Right forelimb (tissue), 1 donor: ENCODE results near the gene KAT8.

Experiments
- DNase-seq: peaks from one replicate; pipeline ENCODE4 v3.0.0-alpha.2; 2018

The KAT8 gene

DNA sequence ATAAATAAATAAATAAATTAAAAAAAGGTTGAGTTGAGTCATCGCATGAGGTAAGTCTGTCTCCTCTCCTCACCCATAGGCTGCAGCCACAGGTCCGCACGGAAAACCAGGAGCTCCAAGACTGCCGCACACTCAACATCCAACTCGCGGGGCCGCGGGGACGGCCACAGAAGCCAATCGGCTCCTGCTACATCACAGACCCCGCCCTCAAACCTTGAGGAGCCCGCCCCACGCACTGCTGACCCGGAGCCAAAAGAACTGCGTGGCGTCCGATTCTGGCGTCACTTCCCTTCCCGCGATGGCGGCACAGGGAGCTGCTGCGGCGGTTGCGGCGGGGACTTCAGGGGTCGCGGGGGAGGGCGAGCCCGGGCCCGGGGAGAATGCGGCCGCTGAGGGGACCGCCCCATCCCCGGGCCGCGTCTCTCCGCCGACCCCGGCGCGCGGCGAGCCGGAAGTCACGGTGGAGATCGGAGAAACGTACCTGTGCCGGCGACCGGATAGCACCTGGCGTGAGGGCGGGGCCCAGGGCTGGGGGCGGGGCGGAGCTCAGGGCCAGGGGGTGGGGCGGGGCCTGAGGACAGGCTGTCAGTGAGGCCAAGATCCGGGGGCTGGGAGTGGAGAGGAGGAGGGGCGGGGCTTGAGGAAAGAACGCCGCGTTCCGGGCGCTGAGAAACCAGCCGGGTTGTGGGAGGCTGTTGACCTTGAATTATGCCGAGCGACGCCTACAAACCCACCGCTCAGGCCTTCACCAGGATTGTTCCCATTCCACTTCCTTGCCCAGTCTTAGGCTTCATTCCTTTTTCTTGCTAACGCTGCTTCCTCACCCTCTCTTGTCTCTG is at the start of gene KAT8:
Gene KAT8, plus strand, starts transcription at position 281 of the 839 bp plus-strand sequence. Its CDS starts 18 bp downstream, at position 299.
- DNase-seq = peak; percentile 99

DNA sequence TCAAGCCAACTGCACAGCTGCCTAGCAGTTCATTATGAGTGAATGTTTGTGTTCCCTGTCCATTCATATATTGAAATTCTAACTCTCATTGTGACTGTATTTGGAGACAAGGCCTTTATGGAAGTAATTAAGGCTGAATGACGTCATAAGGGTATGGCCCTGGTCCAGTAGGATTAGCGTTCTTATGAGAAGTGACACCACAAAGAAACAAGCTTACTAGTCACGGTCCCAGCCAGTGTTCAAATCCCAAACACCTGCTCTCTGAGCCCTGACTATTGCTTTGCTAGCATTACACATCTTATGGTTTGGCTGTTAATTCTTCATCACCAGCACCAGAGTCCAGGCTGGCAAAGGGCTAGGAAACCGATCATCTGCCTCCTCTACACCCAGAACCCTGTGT is 45.6 kb upstream of the KAT8 start:
- DNase-seq = no peak

DNA sequence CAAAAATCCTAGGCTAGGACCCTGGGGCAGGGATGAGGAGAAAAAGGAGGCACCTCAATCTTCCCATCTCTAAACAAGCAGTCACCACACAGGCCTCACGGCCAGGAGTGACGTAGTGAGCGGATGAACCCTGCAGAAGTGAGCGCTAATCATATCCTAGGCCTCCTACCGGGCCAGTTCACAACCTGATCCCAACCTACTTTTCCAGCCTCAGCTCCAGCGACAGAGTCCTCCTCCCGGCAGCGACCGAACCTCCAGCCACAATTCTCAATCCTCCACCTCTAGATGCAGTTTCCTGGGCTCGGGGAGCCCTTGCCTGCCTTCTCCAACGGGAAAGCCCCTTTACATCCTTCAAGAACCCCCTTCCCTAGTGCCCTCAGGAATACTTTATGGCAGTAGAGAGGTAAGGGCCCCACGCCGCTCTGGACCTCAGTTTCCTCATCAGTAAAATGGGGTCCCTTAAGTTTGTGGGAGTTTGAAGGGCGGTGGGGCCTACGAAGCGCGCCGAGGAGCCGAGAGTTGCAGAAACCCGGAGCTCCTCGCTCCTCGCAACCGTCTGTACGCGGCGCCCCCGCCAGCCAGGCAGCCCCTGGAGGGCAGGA is 44.8 kb upstream of the KAT8 start:
- no peak for DNase-seq

DNA sequence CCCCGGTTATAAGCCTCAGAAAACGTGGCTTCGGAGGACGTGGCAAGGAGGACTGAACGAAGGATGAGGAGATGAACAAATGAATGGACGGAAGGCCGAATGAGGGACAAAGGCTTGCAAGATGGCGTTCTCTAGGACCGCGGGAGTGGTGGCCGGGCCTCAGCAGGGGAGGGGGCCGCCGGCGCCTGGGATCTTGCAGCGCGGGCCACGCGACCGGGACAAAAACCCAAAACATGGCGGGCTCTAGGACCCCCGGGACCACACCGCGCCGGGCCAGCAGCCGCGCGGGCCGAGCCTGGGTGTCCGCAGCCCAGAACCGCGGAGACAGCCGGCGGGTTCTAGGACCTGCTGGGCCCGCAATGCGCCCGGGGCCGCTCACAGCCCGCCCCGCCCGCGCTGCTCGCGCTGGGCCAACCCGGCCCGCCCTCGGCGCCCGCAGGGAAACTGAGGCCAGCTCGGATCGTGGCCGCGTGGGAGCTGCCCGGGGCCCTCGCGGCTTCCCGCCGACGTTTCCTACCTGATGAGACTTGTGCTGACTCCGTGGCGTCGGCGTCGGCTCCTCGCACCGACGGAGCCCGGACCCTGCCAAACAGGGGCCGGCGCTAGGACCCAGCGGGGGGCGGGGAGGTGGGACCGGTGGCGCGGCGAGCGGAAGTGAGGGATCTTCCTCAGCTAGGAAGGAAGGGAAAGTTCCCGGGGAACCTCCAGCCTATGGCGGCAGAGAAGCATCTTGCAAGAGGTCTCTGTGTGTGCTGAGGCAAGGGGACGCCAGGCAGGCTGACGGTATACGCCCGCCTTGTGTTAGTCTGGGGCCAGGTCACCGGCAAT is 44.1 kb upstream of the KAT8 start:
- DNase-seq = peak; percentile 96

DNA sequence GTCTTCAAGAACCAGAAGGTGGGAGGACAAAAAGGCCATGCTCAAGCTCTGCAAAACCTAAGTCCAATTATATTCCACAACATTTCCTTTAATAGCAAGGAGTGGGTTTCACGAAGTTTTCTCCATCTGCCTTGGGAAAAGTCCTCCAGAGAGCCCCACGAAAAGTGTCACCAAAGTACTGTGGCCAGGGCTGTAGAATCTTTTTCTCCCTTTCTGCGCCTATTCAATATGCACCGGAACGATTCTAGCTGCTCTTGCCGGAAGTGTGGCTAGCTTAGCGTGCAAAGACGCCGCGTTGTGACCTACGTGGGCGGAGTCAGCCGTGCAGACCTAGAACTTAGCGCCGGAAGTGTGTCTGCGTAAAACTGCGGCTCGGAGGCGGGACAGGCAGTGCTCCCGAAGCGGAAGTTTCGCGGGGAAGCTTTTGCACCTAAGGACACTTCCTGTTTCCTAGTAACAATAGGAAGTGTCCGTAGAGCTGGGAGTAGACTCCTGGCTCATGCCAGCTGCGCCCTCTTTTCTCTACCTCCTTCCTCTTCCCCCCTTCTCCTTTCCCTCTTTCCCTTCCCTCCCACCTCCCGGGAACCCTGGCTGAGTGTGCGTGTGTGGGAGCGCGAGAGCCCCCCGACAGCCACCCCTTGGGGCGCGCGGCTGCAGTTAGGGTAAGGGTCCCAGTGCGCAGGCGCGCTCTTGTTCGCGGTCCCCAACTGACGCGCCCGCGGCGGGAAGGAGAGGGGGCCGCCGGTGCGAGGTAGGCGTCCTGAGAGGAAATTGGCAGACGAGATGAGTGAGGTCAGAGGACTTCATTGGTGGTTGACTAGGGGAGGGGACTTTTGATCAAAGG is 43.3 kb upstream of the KAT8 start, which contains the start of the genes ZNF646 and ZNF668:
Gene ZNF646, plus strand, starts transcription at position 453 of the 844 bp plus-strand sequence. CDS start 1,903 bp downstream, outside the sequence.
Gene ZNF668, minus strand, starts transcription at position 271 of the 844 bp plus-strand sequence. CDS start 9,781 bp downstream, outside the sequence.
- peak; percentile 97 for DNase-seq

DNA sequence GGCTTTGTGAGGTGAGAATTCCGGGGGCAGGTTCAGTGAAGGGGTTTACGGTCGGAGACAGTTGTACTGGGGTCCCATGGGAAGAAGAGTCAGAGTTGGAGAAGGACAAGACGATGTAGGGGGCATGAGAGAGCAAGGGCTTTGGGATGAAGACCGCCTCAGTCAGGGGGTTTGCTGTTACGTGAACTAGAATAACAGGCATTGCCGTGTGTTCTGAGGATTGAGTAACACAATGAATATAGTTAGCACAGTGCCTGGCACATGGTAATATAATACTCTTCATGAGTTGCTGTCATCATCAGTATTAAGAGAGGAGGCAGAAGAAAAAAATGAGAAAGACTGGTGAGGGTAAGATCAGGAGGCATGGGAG is 42.7 kb upstream of the KAT8 start:
- DNase-seq = no peak

DNA sequence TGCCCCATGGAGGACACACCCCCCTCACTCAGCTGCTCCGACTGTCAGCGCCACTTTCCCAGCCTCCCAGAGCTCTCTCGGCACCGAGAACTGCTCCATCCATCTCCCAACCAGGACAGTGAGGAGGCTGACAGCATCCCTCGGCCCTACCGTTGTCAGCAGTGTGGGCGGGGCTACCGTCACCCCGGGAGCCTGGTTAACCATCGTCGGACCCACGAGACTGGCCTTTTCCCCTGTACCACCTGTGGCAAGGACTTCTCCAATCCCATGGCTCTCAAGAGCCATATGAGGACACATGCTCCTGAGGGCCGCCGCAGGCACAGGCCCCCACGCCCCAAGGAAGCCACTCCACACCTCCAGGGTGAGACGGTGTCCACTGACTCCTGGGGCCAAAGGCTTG is 41.1 kb upstream of the KAT8 start:
- DNase-seq = no peak

DNA sequence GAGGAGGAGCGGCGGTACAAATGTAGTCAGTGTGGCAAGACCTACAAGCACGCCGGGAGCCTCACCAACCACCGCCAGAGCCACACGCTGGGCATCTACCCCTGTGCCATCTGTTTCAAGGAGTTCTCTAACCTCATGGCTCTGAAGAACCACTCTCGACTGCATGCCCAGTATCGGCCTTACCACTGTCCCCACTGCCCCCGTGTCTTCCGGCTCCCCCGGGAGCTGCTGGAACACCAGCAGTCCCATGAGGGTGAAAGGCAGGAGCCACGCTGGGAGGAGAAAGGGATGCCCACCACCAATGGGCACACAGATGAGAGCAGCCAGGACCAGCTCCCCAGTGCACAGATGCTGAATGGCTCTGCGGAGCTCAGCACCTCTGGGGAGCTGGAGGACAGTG is 40.4 kb upstream of the KAT8 start:
- no peak for DNase-seq

DNA sequence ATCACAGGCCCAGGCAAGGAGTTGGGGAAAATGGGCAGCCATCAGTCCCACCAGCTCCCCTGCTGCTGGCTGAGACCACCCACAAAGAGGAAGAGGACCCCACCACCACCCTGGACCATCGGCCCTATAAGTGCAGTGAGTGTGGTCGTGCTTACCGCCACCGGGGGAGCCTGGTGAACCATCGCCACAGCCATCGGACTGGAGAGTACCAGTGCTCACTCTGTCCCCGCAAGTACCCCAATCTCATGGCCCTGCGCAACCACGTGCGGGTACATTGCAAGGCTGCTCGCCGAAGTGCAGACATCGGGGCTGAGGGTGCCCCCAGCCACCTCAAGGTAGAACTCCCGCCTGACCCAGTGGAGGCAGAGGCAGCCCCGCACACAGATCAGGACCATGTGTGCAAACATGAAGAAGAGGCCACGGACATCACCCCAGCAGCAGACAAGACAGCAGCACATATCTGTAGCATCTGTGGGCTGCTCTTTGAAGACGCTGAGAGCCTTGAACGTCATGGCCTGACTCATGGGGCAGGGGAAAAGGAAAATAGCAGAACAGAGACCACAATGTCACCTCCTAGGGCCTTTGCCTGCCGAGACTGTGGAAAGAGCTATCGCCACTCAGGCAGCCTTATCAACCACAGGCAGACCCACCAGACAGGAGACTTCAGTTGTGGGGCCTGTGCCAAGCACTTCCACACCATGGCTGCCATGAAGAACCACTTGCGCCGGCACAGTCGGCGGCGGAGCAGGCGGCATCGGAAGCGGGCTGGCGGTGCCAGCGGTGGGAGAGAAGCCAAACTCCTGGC is 39.7 kb upstream of the KAT8 start:
- no peak for DNase-seq

DNA sequence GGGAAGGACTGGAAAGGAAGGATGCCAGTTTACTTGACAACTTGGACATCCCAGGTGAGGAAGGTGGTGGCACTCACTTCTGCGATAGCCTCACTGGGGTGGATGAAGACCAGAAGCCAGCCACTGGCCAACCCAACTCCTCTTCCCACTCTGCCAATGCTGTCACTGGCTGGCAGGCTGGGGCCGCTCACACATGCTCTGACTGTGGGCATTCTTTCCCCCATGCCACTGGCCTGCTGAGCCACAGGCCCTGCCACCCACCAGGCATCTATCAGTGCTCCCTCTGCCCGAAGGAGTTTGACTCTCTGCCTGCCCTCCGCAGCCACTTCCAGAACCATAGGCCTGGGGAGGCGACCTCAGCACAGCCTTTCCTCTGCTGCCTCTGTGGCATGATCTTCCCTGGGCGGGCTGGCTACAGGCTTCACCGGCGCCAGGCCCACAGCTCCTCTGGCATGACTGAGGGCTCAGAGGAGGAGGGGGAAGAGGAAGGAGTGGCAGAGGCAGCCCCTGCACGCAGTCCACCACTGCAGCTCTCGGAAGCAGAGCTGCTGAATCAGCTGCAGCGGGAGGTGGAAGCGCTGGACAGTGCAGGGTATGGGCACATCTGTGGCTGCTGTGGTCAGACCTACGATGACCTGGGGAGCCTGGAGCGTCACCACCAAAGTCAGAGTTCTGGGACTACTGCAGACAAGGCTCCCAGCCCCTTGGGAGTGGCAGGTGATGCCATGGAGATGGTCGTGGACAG is 38.7 kb upstream of the KAT8 start:
- no peak for DNase-seq

DNA sequence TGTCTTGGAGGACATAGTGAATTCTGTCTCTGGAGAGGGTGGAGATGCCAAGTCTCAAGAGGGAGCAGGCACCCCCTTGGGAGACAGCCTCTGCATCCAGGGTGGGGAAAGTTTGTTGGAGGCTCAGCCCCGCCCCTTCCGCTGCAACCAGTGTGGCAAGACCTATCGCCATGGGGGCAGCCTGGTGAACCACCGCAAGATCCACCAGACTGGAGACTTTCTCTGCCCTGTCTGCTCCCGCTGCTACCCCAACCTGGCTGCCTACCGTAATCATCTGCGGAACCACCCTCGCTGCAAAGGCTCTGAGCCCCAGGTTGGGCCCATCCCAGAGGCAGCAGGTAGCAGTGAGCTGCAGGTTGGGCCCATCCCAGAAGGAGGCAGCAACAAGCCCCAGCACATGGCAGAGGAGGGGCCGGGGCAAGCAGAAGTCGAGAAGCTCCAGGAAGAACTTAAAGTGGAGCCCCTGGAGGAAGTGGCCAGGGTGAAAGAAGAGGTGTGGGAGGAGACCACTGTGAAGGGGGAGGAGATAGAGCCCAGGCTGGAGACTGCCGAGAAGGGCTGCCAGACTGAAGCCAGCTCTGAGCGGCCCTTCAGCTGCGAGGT is 38.0 kb upstream of the KAT8 start:
- no peak for DNase-seq

DNA sequence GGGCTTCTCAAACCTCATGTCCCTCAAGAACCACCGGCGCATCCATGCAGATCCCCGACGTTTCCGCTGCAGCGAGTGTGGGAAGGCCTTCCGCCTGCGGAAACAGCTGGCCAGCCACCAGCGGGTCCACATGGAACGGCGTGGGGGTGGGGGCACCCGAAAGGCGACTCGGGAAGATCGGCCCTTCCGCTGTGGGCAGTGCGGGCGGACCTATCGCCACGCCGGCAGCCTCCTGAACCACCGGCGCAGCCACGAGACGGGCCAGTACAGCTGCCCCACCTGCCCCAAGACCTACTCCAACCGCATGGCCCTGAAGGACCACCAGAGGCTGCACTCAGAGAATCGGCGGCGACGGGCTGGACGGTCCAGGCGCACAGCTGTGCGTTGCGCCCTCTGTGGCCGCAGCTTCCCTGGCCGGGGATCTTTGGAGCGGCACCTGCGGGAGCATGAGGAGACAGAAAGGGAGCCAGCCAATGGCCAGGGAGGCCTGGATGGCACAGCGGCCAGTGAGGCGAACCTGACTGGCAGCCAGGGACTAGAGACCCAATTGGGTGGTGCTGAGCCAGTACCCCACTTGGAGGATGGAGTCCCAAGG is 37.3 kb upstream of the KAT8 start:
- no peak for DNase-seq

DNA sequence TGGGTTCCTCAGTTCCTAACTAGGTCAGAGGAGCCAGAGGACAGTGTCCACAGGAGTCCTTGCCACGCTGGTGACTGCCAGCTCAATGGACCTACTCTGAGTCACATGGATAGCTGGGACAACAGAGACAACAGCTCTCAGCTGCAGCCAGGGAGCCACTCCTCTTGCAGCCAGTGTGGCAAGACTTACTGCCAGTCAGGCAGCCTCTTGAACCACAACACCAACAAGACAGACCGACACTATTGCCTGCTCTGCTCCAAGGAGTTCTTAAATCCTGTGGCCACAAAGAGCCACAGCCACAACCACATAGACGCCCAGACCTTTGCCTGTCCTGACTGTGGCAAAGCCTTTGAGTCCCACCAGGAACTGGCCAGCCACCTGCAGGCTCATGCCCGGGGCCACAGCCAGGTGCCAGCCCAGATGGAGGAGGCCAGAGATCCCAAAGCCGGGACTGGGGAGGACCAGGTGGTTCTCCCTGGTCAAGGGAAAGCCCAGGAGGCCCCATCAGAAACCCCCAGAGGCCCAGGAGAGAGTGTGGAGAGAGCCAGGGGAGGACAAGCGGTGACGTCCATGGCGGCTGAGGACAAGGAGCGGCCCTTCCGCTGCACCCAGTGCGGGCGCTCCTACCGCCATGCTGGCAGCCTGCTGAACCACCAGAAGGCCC is 36.6 kb upstream of the KAT8 start:
- DNase-seq = no peak

DNA sequence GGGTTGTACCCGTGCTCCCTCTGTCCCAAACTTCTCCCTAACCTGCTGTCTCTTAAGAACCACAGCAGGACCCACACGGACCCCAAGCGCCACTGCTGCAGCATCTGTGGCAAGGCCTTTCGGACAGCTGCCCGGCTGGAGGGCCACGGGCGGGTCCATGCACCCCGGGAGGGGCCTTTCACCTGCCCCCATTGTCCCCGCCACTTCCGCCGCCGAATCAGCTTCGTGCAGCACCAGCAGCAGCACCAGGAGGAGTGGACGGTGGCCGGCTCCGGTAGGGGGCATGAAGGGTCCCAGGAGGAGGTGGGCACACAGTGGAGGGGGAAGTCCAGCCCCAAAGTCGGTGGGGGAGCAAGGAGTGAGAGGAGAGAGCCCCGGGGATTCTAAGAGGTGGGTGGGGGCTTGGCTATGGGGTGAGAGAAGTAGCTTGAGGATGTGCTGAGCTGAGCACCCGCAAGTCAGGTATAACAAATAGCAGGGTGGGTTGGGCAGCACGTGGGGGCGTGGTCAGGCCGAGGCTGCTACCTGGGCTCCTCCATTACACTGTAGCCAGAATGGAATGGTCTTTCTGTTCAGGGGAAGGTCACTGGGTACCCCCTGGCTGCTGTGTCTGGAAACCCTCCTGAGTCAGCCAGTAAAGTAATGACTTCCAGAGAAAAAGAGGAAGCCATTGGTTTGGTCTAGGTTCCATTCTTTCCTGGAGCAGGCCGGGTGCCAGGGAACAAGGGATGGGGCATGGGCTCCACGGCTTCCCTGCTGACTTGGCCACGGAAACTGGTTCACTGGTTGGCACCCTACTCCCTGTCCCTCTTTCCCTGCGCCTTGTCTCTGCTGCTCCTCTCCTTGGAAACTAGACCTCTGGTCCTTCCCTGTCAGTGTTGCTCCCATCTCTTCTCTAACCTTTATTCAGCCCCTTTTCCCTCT is 35.8 kb upstream of the KAT8 start:
- DNase-seq = no peak

DNA sequence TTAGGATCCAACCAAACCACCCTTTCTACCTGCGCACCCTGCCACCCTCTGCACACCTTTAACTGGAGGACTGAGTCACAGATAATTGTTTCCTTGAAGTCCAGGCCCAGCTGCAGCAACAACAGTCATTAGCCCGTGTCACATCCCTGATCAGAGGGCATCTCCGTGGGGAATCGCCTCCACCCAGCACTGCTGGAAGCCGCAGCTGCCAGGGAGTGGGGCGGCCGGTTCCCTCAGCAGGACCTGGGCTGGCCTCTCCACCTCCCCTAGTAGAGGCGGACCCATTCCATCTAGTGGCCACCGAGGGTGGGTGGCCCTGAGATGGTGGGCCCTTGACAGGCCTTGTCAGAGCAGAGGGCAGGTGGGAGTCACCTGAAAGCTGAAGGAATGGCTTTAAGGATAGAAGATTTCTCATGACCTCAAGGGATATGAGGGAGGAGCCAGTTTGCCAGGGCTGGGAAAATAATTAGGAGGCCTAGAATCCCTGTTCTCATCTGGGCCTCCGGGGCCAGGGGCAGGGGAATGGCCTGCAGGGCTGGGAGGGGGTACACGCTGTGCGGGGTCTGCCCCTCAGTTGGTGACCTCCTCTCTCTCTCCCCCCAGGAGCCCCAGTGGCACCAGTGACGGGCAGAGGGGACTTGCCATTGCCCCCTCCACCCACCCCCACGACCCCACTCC is 35.0 kb upstream of the KAT8 start:
- no peak for DNase-seq

DNA sequence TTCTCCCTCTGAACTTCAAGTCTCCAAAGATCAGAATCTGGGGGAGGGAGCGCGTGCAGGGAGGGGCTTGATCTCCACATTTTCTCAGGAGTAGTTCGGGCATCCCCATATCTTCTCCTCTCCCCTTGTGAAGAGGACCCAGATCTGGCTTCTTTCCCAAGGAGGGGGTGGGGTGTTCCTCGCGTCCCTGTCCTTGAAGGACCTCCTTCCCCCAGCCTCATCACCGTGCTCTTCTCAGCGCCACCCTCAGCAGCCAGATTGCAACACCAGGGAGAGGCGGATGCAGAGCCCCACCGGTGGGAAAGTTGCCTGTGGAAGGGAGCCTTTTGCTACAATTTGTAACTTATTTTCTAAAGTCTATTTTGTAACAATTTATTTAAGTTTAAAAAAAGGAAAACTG is 34.4 kb upstream of the KAT8 start:
- no peak for DNase-seq

DNA sequence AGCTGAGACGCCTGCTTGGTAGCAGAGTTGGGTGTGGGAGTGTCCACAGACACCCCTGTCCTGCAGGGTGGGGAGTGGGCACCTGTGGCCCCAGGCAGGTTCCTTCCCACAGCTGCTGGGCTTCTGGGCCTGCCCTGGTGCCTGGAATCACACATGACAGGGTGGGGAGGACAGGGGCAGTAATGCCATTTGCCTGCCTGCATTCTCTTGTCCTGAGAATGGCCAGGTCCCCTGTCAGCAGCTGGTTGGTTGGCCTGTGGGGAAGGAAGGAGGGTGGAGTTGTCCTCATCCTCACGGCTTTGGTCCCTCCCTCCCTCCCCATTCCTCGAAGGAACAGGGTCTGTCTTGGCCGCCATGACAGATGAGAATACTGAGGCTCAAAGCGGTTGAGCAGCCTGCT is 33.9 kb upstream of the KAT8 start:
- no peak for DNase-seq

DNA sequence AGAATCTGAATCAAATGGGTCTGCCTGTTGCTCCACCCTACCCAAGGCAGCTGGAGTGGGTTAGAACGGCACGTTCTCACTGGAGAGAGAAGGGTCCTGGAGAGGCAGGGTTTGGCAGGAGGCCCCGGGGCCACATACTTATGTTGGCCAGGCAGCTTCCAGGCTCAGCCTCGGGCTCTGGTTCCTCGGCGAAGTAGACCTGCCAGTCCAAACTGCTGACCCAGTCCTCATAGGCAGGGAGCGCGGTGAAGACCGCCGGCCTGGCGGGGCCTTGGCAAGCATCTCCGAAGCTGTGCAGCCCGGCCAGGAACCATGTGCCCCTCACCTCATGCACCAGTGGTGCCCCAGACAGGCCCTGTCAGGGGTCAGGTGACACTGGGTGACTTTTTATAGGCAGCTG is 33.5 kb upstream of the KAT8 start:
- DNase-seq = no peak
